ENCODE results near the gene RAPH1.
"Not testable (repeated sequence)": the region's sequence is repeated elsewhere in the genome, so short reads cannot be mapped to it uniquely, and the experiment has no call there.

The RAPH1 gene

DNA sequence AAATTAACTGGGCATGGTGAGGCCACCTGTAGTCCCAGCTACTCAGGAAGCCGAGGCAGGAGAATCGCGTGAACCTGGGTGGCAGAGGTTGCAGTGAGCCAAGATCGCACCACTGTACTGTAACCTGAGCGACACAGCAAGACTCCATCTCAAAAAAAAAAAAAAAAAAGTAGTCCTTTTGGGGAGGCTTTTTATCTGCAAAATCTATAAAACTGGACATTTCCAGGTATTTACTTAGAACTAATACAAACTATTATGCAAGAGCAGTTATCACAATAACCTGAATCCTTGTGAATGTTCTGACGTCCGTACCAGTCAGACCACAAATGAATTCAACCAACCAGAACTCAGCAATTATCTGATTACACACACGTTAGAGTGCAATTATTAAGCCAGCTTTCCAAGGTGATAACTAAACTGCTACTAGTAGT is 8.8 kb upstream of the RAPH1 start:
- Histone ChIP-seq H3K4me1 (ENCODE audit: control insufficient read depth, insufficient read depth, low read depth, low read length) (no peaks in the 10 kb centered on the region), H3K79me1 (replicated peaks; ENCODE audit: low read length, poor library complexity, severe bottlenecking) (no peaks in the 10 kb centered on the region), H3K18ac (ENCODE audit: low read depth in 1 of 2, low read length in 2 of 2) (no peak overlapping the region), H2AK5ac (ENCODE audit: low read length, severe bottlenecking) (no peak overlapping the region), H2AFZ (ENCODE audit: low read depth, low read length) (no peak overlapping the region), H3K23ac (ENCODE audit: low read length in 2 of 2) (no peak overlapping the region), H3K4me2 (ENCODE audit: low read length, poor library complexity, severe bottlenecking) (no peak overlapping the region), H4K91ac (ENCODE audit: low read length) (no peak overlapping the region), H2BK120ac (ENCODE audit: low read depth, low read length) (no peak overlapping the region), H3K36me3 (ENCODE audit: control insufficient read depth in 1 of 2, insufficient read depth in 2 of 2, low read depth in 1 of 2, low read length in 2 of 2) (no peaks in the 10 kb centered on the region), H3K9ac (ENCODE audit: low read length) (no peak overlapping the region), H3K14ac (ENCODE audit: low read length in 2 of 2) (no peak overlapping the region), H3K27ac (ENCODE audit: low read length, poor library complexity, severe bottlenecking) (no peak overlapping the region), H3K4me3 (ENCODE audit: insufficient read depth in 1 of 2, low read depth in 1 of 2, low read length in 2 of 2) (no peak overlapping the region), H2BK15ac (ENCODE audit: low read depth, poor library complexity, severe bottlenecking) (no peak overlapping the region), H4K8ac (ENCODE audit: low read length) (no peak overlapping the region), H3K9me3 (ENCODE audit: control insufficient read depth, low read length) (no peaks in the 10 kb centered on the region), H2BK5ac (ENCODE audit: low read depth, low read length, poor library complexity, severe bottlenecking) (no peak overlapping the region), H3K27me3 (ENCODE audit: control insufficient read depth in 1 of 2, insufficient read depth in 1 of 2, low read length in 2 of 2) (no peaks in the 10 kb centered on the region), H3K4ac (ENCODE audit: low read depth in 1 of 2, low read length in 2 of 2) (no peak overlapping the region), H2BK12ac (ENCODE audit: low read length in 2 of 2) (no peak overlapping the region)
- no peak for DNase-seq
- 98% methylated on average over 5 of the region's 8 CpGs for WGBS

DNA sequence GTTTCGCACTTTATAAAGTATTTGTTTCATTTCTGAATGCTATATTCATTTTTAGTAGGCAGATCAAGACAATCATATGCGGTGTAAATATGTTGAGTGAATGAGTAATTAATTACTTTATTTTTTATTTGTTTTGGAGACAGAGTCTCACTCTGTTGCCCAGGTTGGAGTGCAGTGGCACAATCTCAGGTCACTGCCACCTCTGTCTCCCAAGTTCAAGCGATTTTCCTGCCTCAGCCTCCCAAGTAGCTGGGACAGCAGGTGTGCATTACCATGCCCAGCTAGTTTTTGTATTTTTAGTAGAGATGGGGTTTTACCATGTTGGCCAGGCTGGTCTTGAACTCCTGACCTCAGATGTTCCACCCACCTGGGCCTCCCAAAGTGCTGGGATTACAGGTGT is 5.5 kb upstream of the RAPH1 start:
- not testable (repeated sequence) for H3K79me1 ChIP-seq (replicated peaks; ENCODE audit: low read length, poor library complexity, severe bottlenecking); H2BK15ac ChIP-seq (ENCODE audit: low read depth, poor library complexity, severe bottlenecking); H3K36me3 ChIP-seq (ENCODE audit: control insufficient read depth in 1 of 2, insufficient read depth in 2 of 2, low read depth in 1 of 2, low read length in 2 of 2); H4K8ac ChIP-seq (ENCODE audit: low read length); H3K18ac ChIP-seq (ENCODE audit: low read depth in 1 of 2, low read length in 2 of 2); H3K4me1 ChIP-seq (ENCODE audit: control insufficient read depth, insufficient read depth, low read depth, low read length); H2BK5ac ChIP-seq (ENCODE audit: low read depth, low read length, poor library complexity, severe bottlenecking); H3K4me3 ChIP-seq (ENCODE audit: insufficient read depth in 1 of 2, low read depth in 1 of 2, low read length in 2 of 2); H3K4ac ChIP-seq (ENCODE audit: low read depth in 1 of 2, low read length in 2 of 2); H2BK120ac ChIP-seq (ENCODE audit: low read depth, low read length); H3K27me3 ChIP-seq (ENCODE audit: control insufficient read depth in 1 of 2, insufficient read depth in 1 of 2, low read length in 2 of 2); H3K14ac ChIP-seq (ENCODE audit: low read length in 2 of 2); H3K9ac ChIP-seq (ENCODE audit: low read length); H3K23ac ChIP-seq (ENCODE audit: low read length in 2 of 2); H2AK5ac ChIP-seq (ENCODE audit: low read length, severe bottlenecking); H2AFZ ChIP-seq (ENCODE audit: low read depth, low read length); H3K9me3 ChIP-seq (ENCODE audit: control insufficient read depth, low read length); H3K4me2 ChIP-seq (ENCODE audit: low read length, poor library complexity, severe bottlenecking); DNase-seq; H3K27ac ChIP-seq (ENCODE audit: low read length, poor library complexity, severe bottlenecking); H2BK12ac ChIP-seq (ENCODE audit: low read length in 2 of 2); H4K91ac ChIP-seq (ENCODE audit: low read length)
- 94% methylated on average over 2 of the region's 3 CpGs for WGBS

DNA sequence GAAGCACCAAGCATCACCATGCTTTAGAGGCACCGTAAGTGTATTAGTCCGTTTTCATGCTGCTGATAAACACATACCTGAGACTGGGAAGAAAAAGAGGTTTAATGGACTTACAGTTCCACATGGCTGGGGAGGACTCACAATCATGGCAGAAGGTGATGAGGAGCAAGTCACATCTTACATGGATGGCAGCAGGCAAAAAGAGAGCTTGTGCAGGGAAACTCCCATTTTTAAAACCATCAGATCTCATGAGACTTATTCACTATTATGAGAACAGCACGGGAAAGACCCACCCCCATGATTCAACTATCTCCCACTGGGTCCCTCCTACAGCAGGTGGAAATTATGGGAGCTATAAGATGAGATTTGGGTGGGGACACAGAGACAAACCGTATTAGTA is 3.1 kb upstream of the RAPH1 start:
- 98% methylated on average over 3 of the region's 4 CpGs for WGBS
- H3K14ac ChIP-seq (ENCODE audit: low read length in 2 of 2); H3K79me1 ChIP-seq (replicated peaks; ENCODE audit: low read length, poor library complexity, severe bottlenecking); H2BK12ac ChIP-seq (ENCODE audit: low read length in 2 of 2); H3K36me3 ChIP-seq (ENCODE audit: control insufficient read depth in 1 of 2, insufficient read depth in 2 of 2, low read depth in 1 of 2, low read length in 2 of 2); H3K18ac ChIP-seq (ENCODE audit: low read depth in 1 of 2, low read length in 2 of 2); H3K23ac ChIP-seq (ENCODE audit: low read length in 2 of 2); H3K4ac ChIP-seq (ENCODE audit: low read depth in 1 of 2, low read length in 2 of 2); H3K9ac ChIP-seq (ENCODE audit: low read length); H3K9me3 ChIP-seq (ENCODE audit: control insufficient read depth, low read length); H2BK120ac ChIP-seq (ENCODE audit: low read depth, low read length); H4K8ac ChIP-seq (ENCODE audit: low read length); H3K4me3 ChIP-seq (ENCODE audit: insufficient read depth in 1 of 2, low read depth in 1 of 2, low read length in 2 of 2); H4K91ac ChIP-seq (ENCODE audit: low read length); H2AFZ ChIP-seq (ENCODE audit: low read depth, low read length); H3K27me3 ChIP-seq (ENCODE audit: control insufficient read depth in 1 of 2, insufficient read depth in 1 of 2, low read length in 2 of 2); DNase-seq; H3K27ac ChIP-seq (ENCODE audit: low read length, poor library complexity, severe bottlenecking); H3K4me2 ChIP-seq (ENCODE audit: low read length, poor library complexity, severe bottlenecking); H3K4me1 ChIP-seq (ENCODE audit: control insufficient read depth, insufficient read depth, low read depth, low read length); H2AK5ac ChIP-seq (ENCODE audit: low read length, severe bottlenecking); H2BK5ac ChIP-seq (ENCODE audit: low read depth, low read length, poor library complexity, severe bottlenecking): not testable (repeated sequence)
- peak overlapping the region; percentile 67 for H2BK15ac ChIP-seq (ENCODE audit: low read depth, poor library complexity, severe bottlenecking)

DNA sequence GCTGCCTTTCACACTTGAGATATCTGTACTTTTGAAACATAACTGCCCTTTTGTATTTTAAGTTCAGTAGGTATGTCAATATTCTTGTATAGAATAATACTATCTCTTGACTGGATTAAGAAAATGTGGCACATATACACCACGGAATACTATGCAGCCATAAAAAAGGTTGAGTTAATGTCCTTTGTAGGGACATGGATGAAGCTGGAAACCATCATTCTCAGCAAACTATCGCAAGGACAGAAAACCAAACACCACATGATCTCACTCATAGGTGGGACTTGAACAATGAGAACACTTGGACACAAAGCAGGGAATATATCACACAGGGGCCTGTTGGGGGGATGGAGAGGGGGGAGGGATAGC is 1.5 kb upstream of the RAPH1 start:
- H2BK15ac ChIP-seq (ENCODE audit: low read depth, poor library complexity, severe bottlenecking); H3K4me1 ChIP-seq (ENCODE audit: control insufficient read depth, insufficient read depth, low read depth, low read length); H2AFZ ChIP-seq (ENCODE audit: low read depth, low read length); H2BK120ac ChIP-seq (ENCODE audit: low read depth, low read length); DNase-seq; H2AK5ac ChIP-seq (ENCODE audit: low read length, severe bottlenecking); H3K27me3 ChIP-seq (ENCODE audit: control insufficient read depth in 1 of 2, insufficient read depth in 1 of 2, low read length in 2 of 2); H2BK12ac ChIP-seq (ENCODE audit: low read length in 2 of 2); H3K4me2 ChIP-seq (ENCODE audit: low read length, poor library complexity, severe bottlenecking); H3K36me3 ChIP-seq (ENCODE audit: control insufficient read depth in 1 of 2, insufficient read depth in 2 of 2, low read depth in 1 of 2, low read length in 2 of 2); H3K4ac ChIP-seq (ENCODE audit: low read depth in 1 of 2, low read length in 2 of 2); H3K14ac ChIP-seq (ENCODE audit: low read length in 2 of 2); H4K91ac ChIP-seq (ENCODE audit: low read length); H3K9me3 ChIP-seq (ENCODE audit: control insufficient read depth, low read length); H3K18ac ChIP-seq (ENCODE audit: low read depth in 1 of 2, low read length in 2 of 2); H4K8ac ChIP-seq (ENCODE audit: low read length); H3K23ac ChIP-seq (ENCODE audit: low read length in 2 of 2); H3K79me1 ChIP-seq (replicated peaks; ENCODE audit: low read length, poor library complexity, severe bottlenecking); H2BK5ac ChIP-seq (ENCODE audit: low read depth, low read length, poor library complexity, severe bottlenecking); H3K27ac ChIP-seq (ENCODE audit: low read length, poor library complexity, severe bottlenecking): not testable (repeated sequence)
- Histone ChIP-seq H3K4me3 (ENCODE audit: insufficient read depth in 1 of 2, low read depth in 1 of 2, low read length in 2 of 2) (peak overlapping the region in 1 of 2 experiments; percentile 85), H3K9ac (ENCODE audit: low read length) (peak overlapping the region; percentile 94)
- 100% methylated on average over 1 of the region's 2 CpGs for WGBS
